Esophagus squamous epithelium (tissue), 5 donors: Measurements from ENCODE around the gene DAB1. TPM values are rescaled to one million over a fixed set of nuclear protein-coding genes. Genes with fewer than 3 reads are reported as not detected.

Source experiments
- DNase-seq: peaks from one replicate; lab custom pipeline; 2025; lab: John Stamatoyannopoulos, UW
- H3K27ac ChIP-seq, 4 donors: fragments of 200-600 bp; sonication (generic); one replicate each; pipeline ENCODE4 v1.5.1; 2016 to 2019; ENCODE audit warnings: mild to moderate bottlenecking in 1 of 4
- H3K27me3 ChIP-seq, 4 donors: fragments of 200-600 bp; sonication (generic); 1 replicate in 3 of 4; 2 replicates in 1 of 4; pipeline versions ENCODE4 v1.5.1 to v1.6.0; 2017 to 2021; ENCODE audit warnings: antibody characterized with exemption in 1 of 4
- H3K36me3 ChIP-seq, 3 donors: fragments of 200-600 bp; sonication (generic); one replicate each; pipeline ENCODE4 v1.5.1; 2016 to 2019
- H3K4me1 ChIP-seq, 3 donors: fragments of 200-600 bp; sonication (generic); one replicate each; pipeline ENCODE4 v1.5.1; 2017 to 2019
- H3K4me3 ChIP-seq, 4 donors: fragments of 200-600 bp; sonication (generic); 1 replicate in 3 of 4; 2 replicates in 1 of 4; pipeline ENCODE4 v1.5.1; 2016 to 2019; ENCODE audit warnings: mild to moderate bottlenecking in 2 of 4, moderate library complexity in 1 of 4
- H3K9me3 ChIP-seq, 3 donors: fragments of 200-600 bp; sonication (generic); one replicate each; pipeline ENCODE4 v1.5.1; 2016 to 2019
- CTCF ChIP-seq, 6 experiments: fragments of 450-650 bp in 4 of 6; fragments of 200-600 bp in 2 of 6; sonication (generic) in 2 of 6; IDR thresholded peaks; one replicate each; pipeline ENCODE4 v1.5.1; 2016 to 2019; ENCODE audit warnings: antibody characterized with exemption in 6 of 6, mild to moderate bottlenecking in 4 of 6, moderate library complexity in 4 of 6
- POLR2A ChIP-seq, 4 donors: fragments of 450-650 bp; IDR thresholded peaks; one replicate each; pipeline ENCODE4 v1.6.1; 2017; ENCODE audit warnings: antibody characterized with exemption in 4 of 4, mild to moderate bottlenecking in 4 of 4, moderate library complexity in 3 of 4
- WGBS, 2 donors: methylation state at CpG; one replicate each; pipeline ENCODE4 v1.1.5; 2018; 5-methylcytosine and 5-hydroxymethylcytosine counted together
- intact Hi-C: fragments of 100-400 bp; cut with DNase I; formaldehyde crosslinking; loops from one replicate; pipeline ENCODE4 v1.15.0; 2022
- total RNA-seq, 4 donors: library from RNA; depleted of rRNA; stranded (reverse); fragments of >200 nt; gene quantifications; one replicate each; pipeline ENCODE4 v1.1.0, GENCODE V29; 2016
- donor health status: DM: yes; HTN: yes; CAD: no.

DAB1 gene
- total RNA-seq, 4 donors from 2014 or later = under 0.01 TPM; not detected in 3

DNA sequence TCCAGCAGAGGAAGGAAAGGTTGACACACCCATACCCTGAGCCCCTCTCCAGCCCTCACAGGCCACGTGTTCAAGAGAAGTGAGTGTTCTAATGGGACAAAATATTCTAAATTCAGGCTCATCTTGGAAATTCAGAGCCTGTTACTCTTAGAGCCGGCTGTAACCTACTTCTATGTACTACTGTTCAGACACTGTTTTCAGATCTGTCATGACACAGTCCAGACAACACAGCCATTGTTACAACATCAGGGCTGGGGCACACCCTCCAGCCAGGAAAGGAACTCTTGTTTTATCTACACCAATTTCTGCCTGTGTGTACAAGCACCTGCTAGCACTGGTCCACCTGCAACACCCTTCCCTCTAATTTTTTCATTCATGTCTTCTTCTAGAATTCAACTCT is 312.7 kb downstream of the DAB1 start:
- 57 to 61% methylated on average over 2 of the region's 2 CpGs for WGBS, 2 donors
- TF ChIP-seq CTCF (IDR thresholded peaks at IDR 0.05) (no peak), POLR2A (IDR thresholded peaks at IDR 0.05) (no peak)
- Histone ChIP-seq H3K27ac (no peak overlapping the region), H3K9me3 (no peaks in the 10 kb centered on the region), H3K4me1 (no peaks in the 10 kb centered on the region), H3K4me3 (no peak overlapping the region), H3K27me3 (no peaks in the 10 kb centered on the region), H3K36me3 (no peaks in the 10 kb centered on the region)
- DNase-seq = no peak
- intact Hi-C loops = no loop called here

GRCh38 chr1:57109883-57110282 is 314.0 kb downstream of the DAB1 start:
- Histone ChIP-seq H3K27me3 (no peaks in the 10 kb centered on the region), H3K27ac (no peak overlapping the region), H3K4me3 (no peak overlapping the region), H3K36me3 (no peaks in the 10 kb centered on the region), H3K9me3 (no peaks in the 10 kb centered on the region), H3K4me1 (no peaks in the 10 kb centered on the region)
- TF ChIP-seq CTCF (IDR thresholded peaks at IDR 0.05) (no peak), POLR2A (IDR thresholded peaks at IDR 0.05) (no peak)
- WGBS, 2 donors = 59 to 64% methylated on average over 3 of the region's 3 CpGs
- intact Hi-C loops = no loop called here
- DNase-seq = no peak

DNA sequence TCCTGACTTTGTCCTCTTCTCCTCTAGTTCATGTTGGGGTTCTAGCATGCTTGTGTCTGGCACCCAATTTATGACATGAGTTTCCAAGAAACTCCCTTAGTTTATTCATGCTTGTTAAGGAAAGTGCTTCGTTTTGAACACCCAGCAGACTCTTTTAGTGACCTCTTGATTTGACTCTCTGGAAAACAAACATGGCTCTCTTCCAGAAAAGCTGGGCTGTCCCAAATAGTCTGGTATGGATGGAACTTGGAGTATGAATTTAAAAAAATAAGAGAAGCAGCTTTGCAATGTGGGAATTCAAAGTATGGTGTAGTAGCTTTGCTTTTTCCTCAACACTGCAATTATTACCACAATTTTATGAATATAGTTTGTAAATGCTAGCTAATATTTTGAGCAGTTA is 314.6 kb downstream of the DAB1 start:
- H3K36me3 ChIP-seq = no peaks in the 10 kb centered on the region
- no peak for DNase-seq
- 36 to 47% methylated on average over 1 of the region's 1 CpG for WGBS, 2 donors
- TF ChIP-seq POLR2A (IDR thresholded peaks at IDR 0.05) (no peak), CTCF (IDR thresholded peaks at IDR 0.05) (no peak)
- no peak overlapping the region for H3K27ac ChIP-seq
- intact Hi-C loops = no loop called here
- H3K27me3 ChIP-seq = no peaks in the 10 kb centered on the region
- H3K9me3 ChIP-seq = no peaks in the 10 kb centered on the region
- no peak overlapping the region for H3K4me3 ChIP-seq
- H3K4me1 ChIP-seq = no peaks in the 10 kb centered on the region

- H3K9me3 ChIP-seq = no peaks in the 10 kb centered on the region
- no peaks in the 10 kb centered on the region for H3K36me3 ChIP-seq
- H3K27ac ChIP-seq = no peak overlapping the region
- no peaks in the 10 kb centered on the region for H3K27me3 ChIP-seq
- DNase-seq = no peak
- no peak for TF ChIP-seq POLR2A (IDR thresholded peaks at IDR 0.05)
- TF ChIP-seq CTCF (IDR thresholded peaks at IDR 0.05) = no peak
- H3K4me3 ChIP-seq = no peak overlapping the region
- intact Hi-C loops = no loop called here
- H3K4me1 ChIP-seq = no peaks in the 10 kb centered on the region
- 67 to 72% methylated on average over 4 of the region's 4 CpGs for WGBS, 2 donors
Observed at GRCh38 chr1:57106296-57106695, 317.6 kb downstream of the DAB1 start.

DNA sequence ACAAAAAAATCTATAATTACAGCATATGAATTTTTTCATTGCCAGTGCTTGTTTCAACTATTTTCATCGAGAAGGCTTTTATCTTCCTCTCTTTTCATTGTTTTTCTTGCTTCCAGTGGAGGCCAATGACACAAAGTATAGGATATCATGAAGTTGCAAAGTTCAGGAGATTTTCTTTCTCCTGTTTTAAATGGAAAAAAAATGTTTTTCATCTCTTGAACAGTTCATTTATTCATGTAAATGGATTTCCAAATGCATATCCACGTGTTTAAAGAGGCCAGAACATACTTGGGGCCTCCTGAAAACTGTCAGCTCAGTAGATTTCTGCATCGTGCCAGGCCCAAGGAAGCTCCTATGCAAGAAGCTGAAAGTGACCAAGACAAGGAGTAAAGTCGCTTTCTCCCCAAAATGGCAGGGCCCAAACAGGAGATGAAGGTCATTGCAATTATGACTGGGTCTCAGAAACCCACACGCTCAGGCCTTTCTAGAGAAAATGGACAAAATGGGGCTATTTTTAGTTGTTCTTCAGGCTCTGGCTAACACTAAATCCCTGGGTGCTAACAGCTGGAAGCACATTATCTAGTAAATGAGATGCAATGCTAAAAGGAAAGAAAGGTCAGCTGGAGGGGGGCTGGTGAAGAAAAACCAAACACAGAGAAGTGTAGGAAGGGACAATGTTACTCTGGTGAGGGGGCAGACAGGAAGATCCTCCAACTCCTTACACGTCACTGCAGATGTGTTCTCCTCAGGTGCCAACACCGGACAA is 321.1 kb downstream of the DAB1 start:
- no peaks in the 10 kb centered on the region for H3K9me3 ChIP-seq
- no peaks in the 10 kb centered on the region for H3K4me1 ChIP-seq
- WGBS, 2 donors = 54 to 61% methylated on average over 6 to 7 of the region's 7 CpGs
- intact Hi-C loops = no loop called here
- H3K4me3 ChIP-seq = no peak overlapping the region
- H3K27me3 ChIP-seq = no peaks in the 10 kb centered on the region
- no peak for TF ChIP-seq CTCF (IDR thresholded peaks at IDR 0.05)
- no peak for TF ChIP-seq POLR2A (IDR thresholded peaks at IDR 0.05)
- no peak for DNase-seq
- H3K36me3 ChIP-seq = no peaks in the 10 kb centered on the region
- no peak overlapping the region for H3K27ac ChIP-seq
